SIG-M5 (cell line): ENCODE results near the gene PCIF1.
"Not testable (repeated sequence)": the region's sequence is repeated elsewhere in the genome, so short reads cannot be mapped to it uniquely, and the experiment has no call there.

Experiments used
- DNase-seq: peaks from one replicate; lab custom pipeline; 2025; lab: John Stamatoyannopoulos, UW

The PCIF1 gene

DNA sequence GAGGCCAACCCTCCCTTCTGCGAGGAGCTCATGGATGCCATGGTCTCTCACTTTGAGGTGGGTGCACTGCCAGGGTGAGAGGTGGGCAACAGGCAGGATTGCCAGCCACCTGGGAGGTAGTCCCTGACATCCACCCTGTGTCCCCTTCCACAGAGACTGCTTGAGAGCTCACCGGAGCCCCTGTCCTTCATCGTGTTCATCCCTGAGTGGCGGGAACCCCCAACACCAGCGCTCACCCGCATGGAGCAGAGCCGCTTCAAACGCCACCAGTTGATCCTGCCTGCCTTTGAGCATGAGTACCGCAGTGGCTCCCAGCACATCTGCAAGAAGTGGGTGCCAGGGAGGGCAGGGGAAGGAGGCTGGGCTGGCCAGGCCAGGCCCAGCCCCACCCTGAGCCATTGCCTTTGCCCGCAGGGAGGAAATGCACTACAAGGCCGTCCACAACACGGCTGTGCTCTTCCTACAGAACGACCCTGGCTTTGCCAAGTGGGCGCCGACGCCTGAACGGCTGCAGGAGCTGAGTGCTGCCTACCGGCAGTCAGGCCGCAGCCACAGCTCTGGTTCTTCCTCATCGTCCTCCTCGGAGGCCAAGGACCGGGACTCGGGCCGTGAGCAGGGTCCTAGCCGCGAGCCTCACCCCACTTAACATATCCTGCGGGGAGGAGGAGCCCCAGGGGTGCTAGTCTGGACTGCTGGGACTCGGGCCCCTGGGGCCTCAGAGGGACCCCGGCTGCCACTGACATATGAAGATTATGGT, 12.8 kb downstream of the PCIF1 start:
- DNase-seq, result no peak

DNA sequence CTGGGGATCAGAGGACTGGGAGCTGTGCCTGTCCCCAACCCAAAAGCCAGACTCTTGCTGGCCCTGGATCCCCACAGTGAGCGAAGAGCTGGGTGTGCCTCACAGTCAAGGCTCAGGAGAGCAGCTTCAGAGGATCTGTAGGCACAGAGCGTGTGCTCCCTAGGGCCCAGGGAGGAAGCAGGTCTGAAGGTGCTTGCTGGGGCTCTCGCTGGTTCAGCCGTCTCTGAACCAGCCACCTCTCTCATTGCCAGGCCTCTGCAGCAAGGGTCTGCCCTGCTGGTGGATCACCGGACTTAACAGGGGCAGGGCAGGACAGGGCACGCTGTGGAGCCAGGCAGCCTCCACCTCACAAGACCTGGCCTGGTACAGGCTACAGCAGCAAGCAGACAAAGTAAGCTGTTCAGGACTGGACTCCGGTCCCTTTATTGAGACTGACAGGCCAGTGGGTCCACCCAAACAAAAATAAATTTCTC, 13.8 kb downstream of the PCIF1 start:
- DNase-seq, result no peak

- DNase-seq, result no peak
Measured at GRCh38 chr20:45948742-45949541, 14.5 kb downstream of the PCIF1 start.

DNA sequence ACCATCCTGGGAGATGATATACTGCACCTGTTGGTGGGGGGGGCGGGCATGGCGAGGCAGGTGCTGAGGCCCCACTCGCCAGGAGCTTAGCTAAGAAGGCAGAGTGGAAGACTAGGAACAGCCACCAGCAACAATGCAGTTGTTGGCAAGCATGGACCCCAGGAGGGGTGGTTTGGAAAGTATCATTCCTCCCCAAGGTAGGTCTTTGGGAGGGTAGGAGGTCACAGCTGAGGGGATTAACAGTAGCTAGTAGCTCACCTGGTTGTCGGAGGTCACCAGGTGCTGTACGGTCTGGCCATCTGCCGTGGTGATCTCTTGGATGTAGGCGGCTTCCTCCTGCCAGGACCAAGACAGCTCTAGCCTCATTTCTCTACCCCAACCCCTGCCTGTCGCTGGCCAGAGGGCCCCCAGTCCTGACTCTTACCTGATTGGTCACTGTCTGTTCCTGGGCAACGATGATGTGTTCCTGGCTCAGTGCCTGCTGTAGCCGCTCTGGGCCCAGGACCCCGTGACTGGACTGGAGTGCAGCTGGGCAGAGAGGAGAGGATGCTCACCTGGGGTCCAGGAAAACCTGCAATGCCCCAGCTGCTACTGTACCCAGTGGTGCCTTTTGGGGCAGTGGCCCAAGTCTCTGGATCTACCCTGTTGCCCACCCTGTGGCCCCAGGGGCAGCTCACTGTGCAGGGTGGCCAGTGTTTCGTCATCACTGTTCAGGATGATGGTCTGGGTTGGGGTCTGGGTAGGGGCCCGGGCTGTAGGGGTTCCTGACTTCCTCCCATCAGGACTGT, 15.3 kb downstream of the PCIF1 start:
- no peak for DNase-seq

DNA sequence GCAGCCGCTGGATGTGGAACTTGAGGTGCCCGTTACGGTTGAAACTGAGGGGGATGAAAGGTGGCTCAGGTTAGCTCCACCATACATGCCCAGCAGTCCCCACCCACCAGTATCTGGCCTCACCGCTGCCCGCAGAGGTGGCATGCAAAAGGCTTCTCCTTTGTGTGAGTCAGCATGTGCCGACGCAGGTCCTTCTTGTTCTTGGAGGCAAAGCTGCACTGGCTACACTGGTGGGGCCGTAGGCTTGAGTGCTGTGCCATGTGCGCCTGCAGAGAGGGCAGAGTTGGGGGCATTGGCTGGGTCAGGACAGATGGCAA, 15.8 kb downstream of the PCIF1 start:
- DNase-seq, result no peak

DNA sequence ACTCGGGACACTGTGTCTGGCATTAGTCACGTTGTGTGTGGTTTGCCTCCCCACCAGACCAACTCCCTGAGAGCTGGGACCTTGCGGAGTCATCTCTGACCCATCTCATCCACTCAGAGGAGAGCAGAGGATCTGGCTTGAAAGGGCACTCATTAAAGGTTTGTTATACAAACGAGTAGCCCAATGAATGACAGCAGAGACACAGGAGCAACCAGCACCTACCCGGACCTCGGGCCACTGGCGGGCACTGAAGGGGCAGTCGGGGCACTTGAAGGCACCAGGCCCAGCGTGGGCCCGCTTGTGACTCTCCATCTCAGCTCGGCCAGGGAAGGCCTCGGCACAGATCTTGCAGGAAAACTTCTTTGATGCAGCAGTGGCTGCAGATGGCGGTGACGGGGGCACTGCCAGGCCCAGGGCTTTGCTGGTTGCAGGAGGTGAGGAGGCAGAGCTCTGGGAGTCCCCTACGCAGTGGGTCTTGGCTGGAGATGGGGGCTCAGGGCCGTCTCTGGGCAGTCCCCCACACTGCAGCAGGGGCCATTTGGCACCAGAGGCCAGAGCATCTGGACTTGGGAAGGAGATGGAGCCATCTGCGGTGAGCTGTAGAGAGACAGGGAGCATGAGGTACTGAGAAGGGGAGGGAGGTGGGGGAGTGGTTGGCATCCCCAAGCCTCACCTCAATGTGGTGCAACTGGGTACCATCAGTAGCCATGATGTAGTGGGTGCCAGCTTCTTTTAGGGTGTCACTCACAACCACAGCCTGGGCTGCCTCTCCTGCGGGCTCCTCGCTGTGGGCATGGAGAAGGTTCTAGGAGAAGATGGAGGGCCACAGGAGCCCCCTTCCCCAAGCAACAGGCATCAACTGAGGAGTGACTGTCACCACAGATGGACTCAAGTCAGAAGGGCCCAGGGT, 17.7 kb downstream of the PCIF1 start:
- no peak for DNase-seq

- no peak for DNase-seq
Measured at GRCh38 chr20:45952861-45953260, 18.4 kb downstream of the PCIF1 start.

GRCh38 chr20:45953672-45954071, 19.2 kb downstream of the PCIF1 start:
- no peak for DNase-seq

DNA sequence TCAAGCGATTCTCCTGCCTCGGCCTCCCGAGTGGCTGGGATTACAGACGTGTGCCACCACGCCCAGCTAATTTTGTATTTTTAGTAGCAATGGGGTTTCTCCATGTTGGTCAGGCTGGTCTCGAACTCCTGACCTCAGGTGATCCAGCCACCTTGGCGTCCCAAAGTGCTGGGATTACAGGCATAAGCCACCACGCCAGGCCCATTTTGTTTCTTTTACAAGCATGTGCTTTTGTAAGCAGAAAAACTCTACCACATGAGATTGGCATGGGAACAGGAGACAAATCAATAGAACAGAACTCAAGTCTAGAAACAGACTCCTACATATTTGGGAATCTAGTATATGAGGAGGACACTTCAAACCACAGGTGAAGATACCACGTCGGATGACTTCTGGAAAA, 21.8 kb downstream of the PCIF1 start:
- DNase-seq, result not testable (repeated sequence)

GRCh38 chr20:45957021-45957941, 22.8 kb downstream of the PCIF1 start:
- DNase-seq, result no peak

- DNase-seq, result no peak
Measured at GRCh38 chr20:45958593-45958992, 24.1 kb downstream of the PCIF1 start.

DNA sequence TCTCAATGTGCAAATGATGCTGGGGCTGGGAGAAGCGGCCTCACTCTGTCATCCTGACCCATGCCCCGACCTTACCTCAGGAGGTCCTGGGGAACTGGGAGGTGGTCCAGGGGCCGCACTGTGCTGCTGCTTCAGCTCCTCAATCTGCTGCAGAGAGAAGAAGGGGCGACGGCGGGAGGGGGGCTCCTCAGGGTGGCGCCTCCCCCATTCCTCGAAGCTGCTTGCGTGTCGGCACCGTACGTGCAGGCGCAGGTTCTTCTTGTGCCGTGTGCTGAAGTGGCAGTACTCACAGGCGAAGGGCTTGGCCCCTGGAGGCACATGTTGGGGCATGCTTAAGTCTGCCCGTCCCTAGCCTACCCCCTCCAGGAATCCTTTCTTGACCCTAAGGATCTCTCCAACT, 24.6 kb downstream of the PCIF1 start:
- DNase-seq, result no peak

DNA sequence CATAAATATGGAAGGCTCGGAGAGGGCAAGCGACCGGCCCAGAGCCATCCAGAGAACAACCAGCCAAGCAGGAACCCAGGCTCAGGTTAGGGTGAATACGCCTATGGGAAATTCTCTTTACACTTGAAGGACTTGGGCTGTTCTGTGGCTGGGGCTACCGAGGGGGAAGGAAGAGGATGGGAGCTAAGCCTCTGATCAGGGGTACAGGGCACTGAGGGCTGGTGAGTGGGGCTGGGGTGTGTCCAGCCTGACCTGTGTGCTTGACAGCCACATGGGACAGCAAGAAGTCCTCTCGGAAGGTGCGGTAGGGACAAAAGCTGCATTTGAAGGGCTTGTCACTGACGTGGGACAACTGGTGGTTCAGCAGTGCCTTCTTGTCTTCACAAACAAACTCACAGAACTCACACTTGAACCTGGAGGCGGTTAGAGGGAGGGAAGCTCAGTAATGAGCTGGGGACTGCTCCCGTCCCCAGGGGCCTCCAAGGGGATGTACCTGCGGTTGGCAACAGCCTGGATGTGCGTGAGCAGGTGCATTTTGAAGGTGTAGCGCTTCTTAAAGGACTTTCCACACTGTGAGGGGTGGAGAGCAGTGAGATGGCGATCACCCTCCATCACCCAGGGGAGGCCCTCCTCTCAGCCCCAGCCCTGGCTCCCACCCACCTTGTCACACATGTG, 25.6 kb downstream of the PCIF1 start:
- DNase-seq, result no peak

DNA sequence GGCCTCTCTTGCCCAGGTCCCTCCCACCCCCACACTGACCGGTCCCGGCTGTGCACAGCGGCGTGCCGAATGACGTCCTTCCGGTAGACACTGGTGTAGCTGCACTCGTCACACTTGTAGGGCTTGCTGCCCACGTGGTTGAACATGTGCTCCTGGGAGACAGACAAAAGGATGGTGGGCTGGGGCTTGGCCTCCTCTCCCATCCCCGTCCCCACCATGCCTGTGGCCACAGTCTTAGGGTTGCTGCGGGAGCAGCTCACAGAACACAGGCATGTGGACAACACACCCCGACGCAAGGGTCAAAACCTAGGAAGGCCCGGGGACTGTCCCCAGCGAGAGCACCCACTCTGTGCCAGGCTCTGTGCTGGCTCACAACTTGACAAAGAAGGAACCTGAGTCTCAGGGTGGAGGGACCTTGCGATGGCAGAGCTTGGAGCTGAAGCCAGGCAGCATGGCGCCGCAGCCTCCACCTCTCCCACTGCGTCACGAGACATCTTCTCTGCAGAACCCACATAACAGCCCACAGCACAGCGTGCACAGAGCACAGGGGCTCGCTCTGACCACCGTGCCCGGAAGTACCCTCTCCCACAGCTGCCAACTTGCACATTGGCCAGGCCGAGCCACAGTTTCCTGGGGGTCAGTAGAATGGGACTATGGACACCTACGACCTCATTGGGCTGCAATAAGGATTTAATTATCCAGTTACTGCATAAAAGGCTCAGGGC, 27.7 kb downstream of the PCIF1 start:
- DNase-seq, result no peak

GRCh38 chr20:45963059-45964005, 28.8 kb downstream of the PCIF1 start:
- no peak for DNase-seq

DNA sequence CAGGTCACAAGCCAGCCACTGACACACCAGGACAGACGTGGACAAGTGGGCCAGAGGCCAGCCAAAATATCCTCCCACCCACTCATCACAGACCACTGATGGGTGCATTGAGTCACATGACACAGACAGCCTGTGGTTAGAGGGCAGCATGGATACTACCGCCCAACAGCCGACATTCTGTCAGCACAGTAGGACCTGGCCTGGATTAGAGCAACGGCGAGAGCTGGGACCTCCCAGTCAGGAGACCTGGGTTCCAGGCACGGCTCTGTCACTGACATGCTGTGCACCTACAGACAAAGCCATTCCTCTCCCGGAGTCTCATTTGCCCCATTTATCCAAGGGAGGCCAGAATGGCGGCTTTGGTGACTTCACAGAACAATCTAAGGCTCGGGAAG, 29.5 kb downstream of the PCIF1 start:
- DNase-seq, result no peak

DNA sequence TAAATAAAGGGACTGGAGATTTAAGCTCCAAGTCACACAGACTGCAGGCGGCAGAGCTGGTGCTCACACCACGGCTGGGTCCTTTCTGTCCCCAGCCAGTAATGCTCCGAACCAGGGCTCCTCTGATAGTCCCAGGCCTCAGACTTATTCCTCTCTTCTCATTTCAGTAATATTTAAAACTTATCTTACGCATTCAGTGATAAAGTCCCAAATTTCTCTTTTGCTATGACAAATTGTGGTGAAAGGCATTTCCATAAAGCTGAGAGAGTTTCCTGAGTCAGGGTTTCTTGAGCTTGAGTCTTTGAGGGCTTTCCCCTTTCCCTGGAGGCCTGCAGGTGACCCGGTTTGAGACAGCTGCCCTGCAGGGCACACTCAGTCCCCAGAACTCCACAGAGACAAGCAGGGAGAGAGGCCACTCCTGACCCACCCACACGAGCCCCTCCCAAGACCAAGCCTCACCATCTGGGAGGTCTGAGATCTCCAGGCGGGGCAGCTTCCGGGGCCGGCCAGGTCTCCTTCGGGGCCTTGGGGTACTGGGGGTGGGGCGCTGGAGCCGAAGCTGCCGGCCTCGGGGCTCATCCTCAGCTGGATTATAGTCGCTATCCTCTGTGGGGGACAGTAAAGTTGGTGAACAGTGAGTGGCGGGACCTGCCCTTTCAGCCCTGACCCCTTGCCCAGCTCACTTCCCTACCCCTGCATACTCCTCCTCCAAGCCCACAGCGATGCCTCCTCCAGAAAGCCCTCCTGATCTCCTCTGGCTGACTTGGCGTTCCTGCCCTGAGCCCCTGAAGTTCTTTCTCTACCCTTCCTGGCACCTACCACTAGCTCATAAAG, 30.9 kb downstream of the PCIF1 start:
- no peak for DNase-seq
